HL-60 (cell line): ENCODE measurements around the gene PTPRT.
"Not testable (repeated sequence)": the region's sequence is repeated elsewhere in the genome, so short reads cannot be mapped to it uniquely, and the experiment has no call there.

ENCODE experiments used
- DNase-seq, 2 experiments: peaks; one replicate each; pipeline ENCODE4 v3.0.0-alpha.2; 2010 to 2020; ENCODE audit warnings: low read depth in 1 of 2, low spot score in 1 of 2
- H3K27ac ChIP-seq: fragments of 250-450 bp; sonication (Bioruptor Pico); replicated peaks from 2 replicates; pipeline ENCODE4 v1.5.1; 2020; ENCODE audit warnings: mild to moderate bottlenecking, moderate library complexity
- H3K27me3 ChIP-seq: fragments of 250-450 bp; sonication (Bioruptor Pico); 2 replicates; pipeline ENCODE4 v1.5.1; 2021; ENCODE audit warnings: mild to moderate bottlenecking, moderate library complexity; ENCODE audit not compliant: insufficient read depth, poor library complexity, severe bottlenecking
- H3K4me3 ChIP-seq: replicated peaks from 2 replicates; pipeline ENCODE4 v1.5.1; 2011; ENCODE audit warnings: mild to moderate bottlenecking, control low read depth, low read length; ENCODE audit not compliant: insufficient read depth
- GABPA ChIP-seq: IDR thresholded peaks from 2 replicates; pipeline ENCODE4 v1.6.1; 2012; ENCODE audit warnings: low read depth
- POLR2AphosphoS5 ChIP-seq: IDR thresholded peaks from 2 replicates; pipeline ENCODE4 v1.6.1; 2012; ENCODE audit warnings: low read depth
- SPI1 ChIP-seq: IDR thresholded peaks from 2 replicates; pipeline ENCODE4 v1.6.1; 2012; ENCODE audit warnings: low read depth, mild to moderate bottlenecking, borderline replicate concordance
- TF ChIP-seq, protein P1 (sequence below): IDR thresholded peaks from one replicate; pipeline ENCODE4 v1.5.1; 2011; ENCODE audit warnings: low read length, control low read depth, inconsistent platforms; ENCODE audit not compliant: insufficient read depth
- TF ChIP-seq, protein P2 (sequence below): IDR thresholded peaks from 2 replicates; pipeline ENCODE4 v1.6.1; 2012; ENCODE audit warnings: low read depth; ENCODE audit not compliant: insufficient replicate concordance

Gene PTPRT

DNA sequence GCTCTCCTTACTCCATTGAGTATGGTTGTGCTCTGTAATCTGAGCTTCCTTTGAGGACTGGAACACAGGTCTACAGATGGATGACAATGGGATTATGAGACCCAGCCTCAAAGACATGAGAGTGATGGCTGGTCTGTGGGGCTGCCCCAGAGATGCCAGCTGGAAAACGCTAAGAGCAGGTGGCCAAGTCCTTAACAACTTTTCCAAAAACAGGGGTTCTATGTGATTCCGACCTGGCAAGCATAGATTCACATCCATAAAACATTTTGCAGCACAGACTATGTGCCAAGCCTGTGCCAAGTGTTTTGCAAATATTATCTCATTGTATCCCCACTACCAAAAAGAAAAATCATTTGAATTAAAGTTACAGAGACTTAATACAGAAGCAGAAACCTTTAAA lies 270.4 kb downstream of the PTPRT start:
- Histone ChIP-seq H3K27me3 (no peaks in the 10 kb centered on the region), H3K27ac (no peak overlapping the region), H3K4me3 (no peak overlapping the region)
- no peak for TF ChIP-seq GABPA
- TF ChIP-seq POLR2AphosphoS5 = no peak
- no peak for DNase-seq

DNA sequence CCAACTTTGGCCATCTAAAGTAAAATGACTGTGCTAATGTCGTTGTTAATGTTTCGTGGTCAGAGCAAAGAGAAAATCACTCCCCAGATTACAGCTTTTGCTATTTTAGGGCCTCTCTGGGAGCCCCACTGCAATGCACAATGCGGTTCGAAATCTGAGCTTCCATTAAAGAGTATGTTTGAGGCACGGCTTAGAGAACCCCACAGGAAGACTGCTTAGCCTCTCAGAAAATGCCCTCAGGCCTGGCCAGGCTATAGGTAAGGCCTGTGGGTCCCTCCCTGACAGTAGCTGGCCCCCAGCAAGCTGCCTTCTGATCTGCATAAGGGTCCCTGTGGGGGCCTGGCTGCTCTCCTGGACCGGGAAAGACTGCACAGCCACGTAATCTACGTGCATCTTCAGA lies 274.6 kb downstream of the PTPRT start:
- Histone ChIP-seq H3K4me3 (no peak overlapping the region), H3K27ac (no peak overlapping the region), H3K27me3 (no peaks in the 10 kb centered on the region)
- DNase-seq = no peak
- no peak for TF ChIP-seq GABPA

DNA sequence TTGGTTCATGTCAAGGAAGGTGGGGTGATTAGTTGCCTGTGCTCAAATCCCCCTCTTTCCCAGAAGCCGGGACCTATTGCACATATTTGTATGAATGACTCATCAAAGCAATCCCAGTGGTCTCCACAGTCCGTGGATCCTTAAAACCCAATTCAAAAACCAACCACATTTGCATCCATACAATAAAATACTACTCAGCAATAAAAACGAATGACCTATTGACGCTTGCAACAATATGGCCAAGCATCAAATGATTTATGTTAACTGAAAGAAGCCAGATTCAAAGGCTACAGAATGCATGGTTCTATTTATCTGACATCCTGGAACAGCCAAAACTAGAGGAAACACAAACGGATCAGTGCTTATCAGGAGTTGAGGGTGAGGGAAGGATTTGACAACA lies 275.4 kb downstream of the PTPRT start:
- Histone ChIP-seq H3K4me3 (no peak overlapping the region), H3K27ac (no peak overlapping the region), H3K27me3 (no peaks in the 10 kb centered on the region)
- no peak for DNase-seq
- no peak for TF ChIP-seq POLR2AphosphoS5
- TF ChIP-seq, protein P1, sequence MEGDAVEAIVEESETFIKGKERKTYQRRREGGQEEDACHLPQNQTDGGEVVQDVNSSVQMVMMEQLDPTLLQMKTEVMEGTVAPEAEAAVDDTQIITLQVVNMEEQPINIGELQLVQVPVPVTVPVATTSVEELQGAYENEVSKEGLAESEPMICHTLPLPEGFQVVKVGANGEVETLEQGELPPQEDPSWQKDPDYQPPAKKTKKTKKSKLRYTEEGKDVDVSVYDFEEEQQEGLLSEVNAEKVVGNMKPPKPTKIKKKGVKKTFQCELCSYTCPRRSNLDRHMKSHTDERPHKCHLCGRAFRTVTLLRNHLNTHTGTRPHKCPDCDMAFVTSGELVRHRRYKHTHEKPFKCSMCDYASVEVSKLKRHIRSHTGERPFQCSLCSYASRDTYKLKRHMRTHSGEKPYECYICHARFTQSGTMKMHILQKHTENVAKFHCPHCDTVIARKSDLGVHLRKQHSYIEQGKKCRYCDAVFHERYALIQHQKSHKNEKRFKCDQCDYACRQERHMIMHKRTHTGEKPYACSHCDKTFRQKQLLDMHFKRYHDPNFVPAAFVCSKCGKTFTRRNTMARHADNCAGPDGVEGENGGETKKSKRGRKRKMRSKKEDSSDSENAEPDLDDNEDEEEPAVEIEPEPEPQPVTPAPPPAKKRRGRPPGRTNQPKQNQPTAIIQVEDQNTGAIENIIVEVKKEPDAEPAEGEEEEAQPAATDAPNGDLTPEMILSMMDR = no peak
- TF ChIP-seq, protein P2, sequence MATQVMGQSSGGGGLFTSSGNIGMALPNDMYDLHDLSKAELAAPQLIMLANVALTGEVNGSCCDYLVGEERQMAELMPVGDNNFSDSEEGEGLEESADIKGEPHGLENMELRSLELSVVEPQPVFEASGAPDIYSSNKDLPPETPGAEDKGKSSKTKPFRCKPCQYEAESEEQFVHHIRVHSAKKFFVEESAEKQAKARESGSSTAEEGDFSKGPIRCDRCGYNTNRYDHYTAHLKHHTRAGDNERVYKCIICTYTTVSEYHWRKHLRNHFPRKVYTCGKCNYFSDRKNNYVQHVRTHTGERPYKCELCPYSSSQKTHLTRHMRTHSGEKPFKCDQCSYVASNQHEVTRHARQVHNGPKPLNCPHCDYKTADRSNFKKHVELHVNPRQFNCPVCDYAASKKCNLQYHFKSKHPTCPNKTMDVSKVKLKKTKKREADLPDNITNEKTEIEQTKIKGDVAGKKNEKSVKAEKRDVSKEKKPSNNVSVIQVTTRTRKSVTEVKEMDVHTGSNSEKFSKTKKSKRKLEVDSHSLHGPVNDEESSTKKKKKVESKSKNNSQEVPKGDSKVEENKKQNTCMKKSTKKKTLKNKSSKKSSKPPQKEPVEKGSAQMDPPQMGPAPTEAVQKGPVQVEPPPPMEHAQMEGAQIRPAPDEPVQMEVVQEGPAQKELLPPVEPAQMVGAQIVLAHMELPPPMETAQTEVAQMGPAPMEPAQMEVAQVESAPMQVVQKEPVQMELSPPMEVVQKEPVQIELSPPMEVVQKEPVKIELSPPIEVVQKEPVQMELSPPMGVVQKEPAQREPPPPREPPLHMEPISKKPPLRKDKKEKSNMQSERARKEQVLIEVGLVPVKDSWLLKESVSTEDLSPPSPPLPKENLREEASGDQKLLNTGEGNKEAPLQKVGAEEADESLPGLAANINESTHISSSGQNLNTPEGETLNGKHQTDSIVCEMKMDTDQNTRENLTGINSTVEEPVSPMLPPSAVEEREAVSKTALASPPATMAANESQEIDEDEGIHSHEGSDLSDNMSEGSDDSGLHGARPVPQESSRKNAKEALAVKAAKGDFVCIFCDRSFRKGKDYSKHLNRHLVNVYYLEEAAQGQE = no peak
- no peak for TF ChIP-seq GABPA
- no peak for TF ChIP-seq SPI1

DNA sequence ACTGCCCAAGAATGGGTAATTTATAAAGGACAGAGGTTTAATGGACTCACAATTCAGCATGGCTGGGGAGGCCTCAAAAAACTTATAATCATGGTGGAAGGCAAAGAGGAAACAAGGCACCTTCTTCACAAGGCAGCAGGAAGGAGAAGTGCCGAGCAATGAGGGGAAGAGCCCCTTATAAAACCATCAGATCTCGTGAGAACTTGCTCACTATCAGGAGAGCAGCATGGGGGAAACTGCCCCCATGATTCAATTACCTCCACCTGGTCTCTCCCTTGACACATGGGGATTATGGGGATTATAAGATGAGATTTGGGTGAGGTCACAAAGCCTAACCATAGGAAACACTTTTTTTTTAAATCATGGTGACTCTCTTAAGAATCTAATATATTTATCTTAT lies 278.9 kb downstream of the PTPRT start:
- not testable (repeated sequence) for DNase-seq, H3K27me3 ChIP-seq, H3K27ac ChIP-seq

DNA sequence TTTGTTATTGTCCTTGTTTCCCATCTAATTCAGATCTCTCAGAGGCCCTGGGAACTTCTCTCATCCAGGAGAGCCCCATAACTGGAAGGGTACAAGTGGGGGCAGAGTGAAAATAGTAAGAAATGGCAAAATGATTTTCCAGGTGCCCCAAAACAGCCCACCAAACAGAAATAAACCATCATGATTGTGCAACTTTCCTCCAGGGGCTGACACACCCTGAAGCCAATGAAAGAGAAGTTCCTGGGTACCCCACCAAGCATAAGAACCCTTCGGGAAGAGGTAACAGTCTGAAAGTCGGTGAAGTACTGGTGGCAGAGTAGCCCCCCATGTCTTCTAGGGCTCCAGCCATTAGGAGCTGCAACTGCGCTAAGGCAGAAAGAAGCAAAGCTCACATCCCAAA lies 282.0 kb downstream of the PTPRT start:
- TF ChIP-seq POLR2AphosphoS5 (no peak), GABPA (no peak), SPI1 (no peak)
- TF ChIP-seq, protein P1 = no peak
- TF ChIP-seq, protein P2 = no peak
- no peaks in the 10 kb centered on the region for H3K27me3 ChIP-seq
- no peak overlapping the region for H3K27ac ChIP-seq
- H3K4me3 ChIP-seq = no peak overlapping the region
- DNase-seq = no peak

More for the DNA sequence above, 278.9 kb downstream of the PTPRT start:
- H3K4me3 ChIP-seq = not testable (repeated sequence)

DNA sequence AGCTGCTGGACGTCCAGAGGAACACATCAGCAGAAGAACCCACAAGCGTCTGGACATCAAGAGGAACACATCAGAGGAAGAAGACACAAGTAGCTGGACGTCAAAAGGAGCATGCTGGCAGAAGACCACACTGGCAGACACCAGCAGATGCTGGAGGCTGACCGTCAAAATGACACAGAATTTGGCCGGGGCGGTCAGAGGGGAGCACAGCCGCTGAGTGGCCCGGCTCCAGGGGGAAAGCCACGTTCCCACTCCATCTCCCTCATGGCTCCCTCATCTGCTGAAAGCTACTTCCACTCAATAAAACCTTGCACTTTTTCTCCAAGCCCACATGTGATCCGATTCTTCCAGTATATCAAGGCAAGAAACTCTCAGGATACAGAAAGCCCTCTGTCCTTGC lies 283.6 kb downstream of the PTPRT start:
- H3K27ac ChIP-seq = no peak overlapping the region
- no peaks in the 10 kb centered on the region for H3K27me3 ChIP-seq
- TF ChIP-seq SPI1 (no peak), POLR2AphosphoS5 (no peak), GABPA (no peak)
- TF ChIP-seq, protein P1 = no peak
- TF ChIP-seq, protein P2 = no peak
- no peak for DNase-seq
- H3K4me3 ChIP-seq = no peak overlapping the region
